RWPE2 (cell line): ENCODE results near the gene FCHSD1.

Experiments
- ATAC-seq: fragments of 200-7000 bp; cut with Tn5 transposase; 3 replicates; pipeline ENCODE4 v1.9.1; 2021; ENCODE audit warnings: low read depth
- DNase-seq: peaks from one replicate; pipeline ENCODE4 v3.0.0-alpha.2; 2020; ENCODE audit warnings: low spot score
- H3K27ac ChIP-seq: fragments of 450-650 bp; 2 replicates; pipeline ENCODE4 v1.5.1; 2017; ENCODE audit warnings: mild to moderate bottlenecking; ENCODE audit not compliant: poor library complexity, severe bottlenecking
- H3K27me3 ChIP-seq: fragments of 250-450 bp; sonication (Bioruptor Pico); 2 replicates; pipeline ENCODE4 v1.5.1; 2021; ENCODE audit warnings: mild to moderate bottlenecking, moderate library complexity; ENCODE audit not compliant: insufficient read depth, poor library complexity, severe bottlenecking
- H3K36me3 ChIP-seq: fragments of 250-450 bp; sonication (Bioruptor Pico); 2 replicates; pipeline ENCODE4 v1.5.1; 2020; ENCODE audit warnings: low read depth, mild to moderate bottlenecking, moderate library complexity
- H3K4me1 ChIP-seq: fragments of 250-450 bp; sonication (Bioruptor Pico); 2 replicates; pipeline ENCODE4 v1.5.1; 2021; ENCODE audit warnings: mild to moderate bottlenecking, moderate library complexity; ENCODE audit not compliant: insufficient read depth, poor library complexity, severe bottlenecking
- H3K4me3 ChIP-seq: fragments of 250-450 bp; sonication (Bioruptor Pico); 2 replicates; pipeline ENCODE4 v1.5.1; 2021; ENCODE audit warnings: mild to moderate bottlenecking, moderate library complexity; ENCODE audit not compliant: severe bottlenecking
- H3K9me3 ChIP-seq: fragments of 250-450 bp; sonication (Bioruptor Pico); 2 replicates; pipeline ENCODE4 v1.5.1; 2021; ENCODE audit warnings: mild to moderate bottlenecking, moderate library complexity; ENCODE audit not compliant: severe bottlenecking
- CTCF ChIP-seq: fragments of 450-650 bp; IDR thresholded peaks from one replicate; pipeline ENCODE4 v1.5.1; 2017; ENCODE audit warnings: mild to moderate bottlenecking, moderate library complexity; ENCODE audit not compliant: poor library complexity, severe bottlenecking

The FCHSD1 gene

GRCh38 chr5:141590127-141590526 lies 61.1 kb downstream of the FCHSD1 start:
- Histone ChIP-seq H3K4me3 (no peak overlapping the region), H3K4me1 (no peaks in the 10 kb centered on the region), H3K27ac (no peak overlapping the region), H3K9me3 (no peaks in the 10 kb centered on the region), H3K36me3 (peaks cover 84% of the 10 kb centered on the region), H3K27me3 (no peaks in the 10 kb centered on the region)
- TF ChIP-seq CTCF: no peak
- DNase-seq: no peak
- no peak for ATAC-seq
